ENCODE data around the gene SKAP1.

Gene SKAP1

GRCh38 chr17:48101012-48101720, 328.8 kb downstream of the SKAP1 start, which contains the start of gene CBX1:
TSS of gene CBX1 (minus strand) at chr17:48101478. CDS start at chr17:48077004, 24,474 bp downstream.
- peak; percentile 97 for DNase-seq

GRCh38 chr17:48100591-48101011, 329.4 kb downstream of the SKAP1 start:
- DNase-seq, result no peak

- no peak for DNase-seq
These were observed 329.9 kb downstream of the SKAP1 start for GRCh38 chr17:48100160-48100559.

- DNase-seq, result no peak
These were observed 334.4 kb downstream of the SKAP1 start for GRCh38 chr17:48095611-48096010.

- DNase-seq, result no peak
These were observed 336.5 kb downstream of the SKAP1 start for GRCh38 chr17:48093341-48094045.

DNA sequence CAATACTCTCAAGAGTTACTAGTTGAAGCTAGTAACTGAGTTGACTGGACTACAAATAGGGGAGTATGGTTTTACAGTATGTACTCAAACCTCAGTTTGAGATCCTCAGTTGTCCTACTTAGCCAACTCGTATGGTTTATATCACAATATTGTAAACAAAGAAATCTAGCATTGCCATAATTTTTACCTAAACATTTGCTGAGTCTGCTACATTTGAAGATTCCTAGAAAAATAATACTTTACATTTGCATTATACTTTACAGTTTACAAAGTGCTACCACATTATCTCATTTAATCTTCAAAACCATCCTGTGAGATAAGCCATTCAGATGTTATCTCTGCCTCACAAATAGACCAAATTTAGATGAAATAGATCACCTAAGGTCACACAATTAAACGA, 345.1 kb downstream of the SKAP1 start:
- DNase-seq, result no peak
